A673 (cell line): ENCODE measurements around the gene ZNF24.

ENCODE experiments used
- EZH2 ChIP-seq: fragments of 200-600 bp; sonication (generic); IDR thresholded peaks from 2 replicates; pipeline ENCODE4 v1.6.1; 2017; ENCODE audit warnings: borderline replicate concordance, low read depth, mild to moderate bottlenecking, mixed read lengths, antibody characterized with exemption, low read length; ENCODE audit not compliant: poor library complexity, severe bottlenecking
- TF ChIP-seq, protein P1 (sequence below): fragments of 300-800, 200-600 bp; sonication (generic); conservative IDR thresholded peaks from 2 replicates; pipeline ENCODE4 v1.5.1; 2017; ENCODE audit warnings: low read depth, mild to moderate bottlenecking, antibody characterized with exemption, low read length, moderate library complexity, mixed read lengths

DNA sequence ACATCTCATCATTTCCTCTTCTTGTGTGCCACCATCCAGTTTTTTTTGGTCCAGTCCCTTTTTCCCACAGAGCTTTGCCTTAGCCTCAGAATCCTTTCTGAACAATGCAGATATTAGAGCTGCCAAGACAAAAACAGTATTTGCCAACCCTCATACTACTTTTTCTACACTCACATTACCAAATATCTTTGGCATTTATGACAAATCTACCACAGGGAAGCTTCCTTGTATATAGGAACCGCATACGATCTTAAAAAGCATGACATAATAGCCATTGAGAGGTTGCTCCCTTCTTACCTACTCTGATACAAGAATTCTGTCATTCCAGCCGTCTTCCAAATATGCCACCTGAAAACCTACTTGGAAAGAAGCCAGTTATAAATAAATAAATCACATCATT lies 9.4 kb downstream of the ZNF24 start:
- TF ChIP-seq EZH2: no peak
- TF ChIP-seq, protein P1, sequence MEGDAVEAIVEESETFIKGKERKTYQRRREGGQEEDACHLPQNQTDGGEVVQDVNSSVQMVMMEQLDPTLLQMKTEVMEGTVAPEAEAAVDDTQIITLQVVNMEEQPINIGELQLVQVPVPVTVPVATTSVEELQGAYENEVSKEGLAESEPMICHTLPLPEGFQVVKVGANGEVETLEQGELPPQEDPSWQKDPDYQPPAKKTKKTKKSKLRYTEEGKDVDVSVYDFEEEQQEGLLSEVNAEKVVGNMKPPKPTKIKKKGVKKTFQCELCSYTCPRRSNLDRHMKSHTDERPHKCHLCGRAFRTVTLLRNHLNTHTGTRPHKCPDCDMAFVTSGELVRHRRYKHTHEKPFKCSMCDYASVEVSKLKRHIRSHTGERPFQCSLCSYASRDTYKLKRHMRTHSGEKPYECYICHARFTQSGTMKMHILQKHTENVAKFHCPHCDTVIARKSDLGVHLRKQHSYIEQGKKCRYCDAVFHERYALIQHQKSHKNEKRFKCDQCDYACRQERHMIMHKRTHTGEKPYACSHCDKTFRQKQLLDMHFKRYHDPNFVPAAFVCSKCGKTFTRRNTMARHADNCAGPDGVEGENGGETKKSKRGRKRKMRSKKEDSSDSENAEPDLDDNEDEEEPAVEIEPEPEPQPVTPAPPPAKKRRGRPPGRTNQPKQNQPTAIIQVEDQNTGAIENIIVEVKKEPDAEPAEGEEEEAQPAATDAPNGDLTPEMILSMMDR: no peak
